Endothelial cell (in vitro differentiated cells): Measurements from ENCODE around the gene LRFN3. TPM values are rescaled to one million over a fixed set of nuclear protein-coding genes. Genes with fewer than 3 reads are reported as not detected.

Source experiments
- DNase-seq: peaks from one replicate; pipeline ENCODE4 v3.0.0; 2021; ENCODE audit warnings: low spot score
- H3K27ac Mint-ChIP-seq: one replicate; pipeline ENCODE4 v1.8.0; 2021; ENCODE audit warnings: mixed read lengths, inconsistent platforms; ENCODE audit not compliant: unreplicated experiment
- H3K27me3 Mint-ChIP-seq: one replicate; pipeline ENCODE4 v1.8.0; 2021; ENCODE audit warnings: mild to moderate bottlenecking, moderate library complexity, mixed read lengths, inconsistent platforms; ENCODE audit not compliant: unreplicated experiment
- H3K36me3 Mint-ChIP-seq: one replicate; pipeline ENCODE4 v1.8.0; 2021; ENCODE audit warnings: mild to moderate bottlenecking, low read depth, mixed read lengths, inconsistent platforms; ENCODE audit not compliant: unreplicated experiment
- H3K4me1 Mint-ChIP-seq: one replicate; pipeline ENCODE4 v1.8.0; 2021; ENCODE audit warnings: mild to moderate bottlenecking, mixed read lengths, inconsistent platforms; ENCODE audit not compliant: unreplicated experiment
- H3K4me3 Mint-ChIP-seq: one replicate; pipeline ENCODE4 v1.8.0; 2021; ENCODE audit warnings: mild to moderate bottlenecking, mixed read lengths, inconsistent platforms; ENCODE audit not compliant: unreplicated experiment
- H3K9me3 Mint-ChIP-seq: one replicate; pipeline ENCODE4 v1.8.0; 2021; ENCODE audit warnings: mixed read lengths, inconsistent platforms; ENCODE audit not compliant: unreplicated experiment
- long read RNA-seq: library from polyadenylated mRNA; unstranded; transcript quantifications from one replicate; pipeline ENCODE4 v2.0.0, GENCODE V29; 2020; ENCODE audit not compliant: unreplicated experiment
- total RNA-seq: library from RNA; stranded (reverse); fragmentation: NEBNext Ultra II Directional; extraction: Animal tissue kit (Norgen Biotek cat#: 25700); gene quantifications from one replicate; pipeline ENCODE4 v1.2.1, GENCODE V29; 2021; ENCODE audit not compliant: unreplicated experiment
- TF ChIP-seq, protein P1 (sequence below): fragments of 200-600 bp; sonication (generic); IDR thresholded peaks from one replicate; pipeline ENCODE4 v1.5.0; 2021; ENCODE audit warnings: antibody characterized with exemption; ENCODE audit not compliant: unreplicated experiment

Gene LRFN3, protein sequence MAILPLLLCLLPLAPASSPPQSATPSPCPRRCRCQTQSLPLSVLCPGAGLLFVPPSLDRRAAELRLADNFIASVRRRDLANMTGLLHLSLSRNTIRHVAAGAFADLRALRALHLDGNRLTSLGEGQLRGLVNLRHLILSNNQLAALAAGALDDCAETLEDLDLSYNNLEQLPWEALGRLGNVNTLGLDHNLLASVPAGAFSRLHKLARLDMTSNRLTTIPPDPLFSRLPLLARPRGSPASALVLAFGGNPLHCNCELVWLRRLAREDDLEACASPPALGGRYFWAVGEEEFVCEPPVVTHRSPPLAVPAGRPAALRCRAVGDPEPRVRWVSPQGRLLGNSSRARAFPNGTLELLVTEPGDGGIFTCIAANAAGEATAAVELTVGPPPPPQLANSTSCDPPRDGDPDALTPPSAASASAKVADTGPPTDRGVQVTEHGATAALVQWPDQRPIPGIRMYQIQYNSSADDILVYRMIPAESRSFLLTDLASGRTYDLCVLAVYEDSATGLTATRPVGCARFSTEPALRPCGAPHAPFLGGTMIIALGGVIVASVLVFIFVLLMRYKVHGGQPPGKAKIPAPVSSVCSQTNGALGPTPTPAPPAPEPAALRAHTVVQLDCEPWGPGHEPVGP
- 53.4 TPM for total RNA-seq
- long read RNA-seq, partial matches to known transcripts = 3 of 4 reads
- long read RNA-seq, other reads (novel, unspliced or antisense) = 0 of 4 reads

DNA sequence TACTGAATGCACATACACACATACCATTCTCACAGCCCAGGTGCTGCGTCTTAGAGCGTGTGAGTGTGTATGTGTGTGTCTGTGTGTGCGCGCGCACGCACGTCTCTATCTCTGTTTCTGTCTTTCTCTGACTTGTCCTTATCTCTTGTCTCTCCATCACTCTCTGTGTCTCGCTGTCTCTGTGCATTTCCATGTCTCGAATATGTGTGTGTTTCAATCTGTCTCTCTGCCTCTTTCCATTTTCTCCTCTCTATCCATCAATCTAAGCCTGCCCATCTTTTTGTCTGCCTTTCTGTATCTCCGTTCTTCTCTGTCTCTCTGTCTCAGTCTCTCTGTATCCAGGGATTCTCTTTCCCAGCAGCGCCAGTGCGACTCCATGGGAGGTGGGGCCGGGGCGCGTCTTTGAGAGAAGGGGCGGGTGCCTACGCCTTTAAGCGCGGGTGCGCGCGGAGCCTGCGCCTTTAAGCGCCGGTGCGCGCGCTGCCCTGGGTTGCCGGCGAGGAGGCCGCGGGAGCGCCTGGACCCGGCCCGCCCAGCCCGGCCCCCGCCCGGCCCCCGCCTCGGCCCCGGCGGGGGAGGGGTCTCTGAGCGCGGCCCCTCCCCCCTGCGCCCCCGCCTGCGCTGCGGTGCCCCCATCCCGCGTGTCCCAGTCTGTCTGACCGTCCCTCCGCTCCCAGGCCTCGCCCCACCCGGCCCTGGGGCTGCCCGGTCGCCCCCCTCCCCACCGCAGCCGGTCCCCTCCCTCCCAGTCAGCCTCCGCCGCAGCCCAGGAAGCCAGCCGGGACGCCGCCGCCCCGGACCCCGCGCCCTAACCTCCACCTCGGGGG lies at the start of gene LRFN3:
LRFN3 (plus strand) TSS at position 464 of the 827 bp plus-strand sequence. CDS start 3,052 bp downstream, outside the sequence.
- Mint-ChIP-seq H3K4me1 (peaks cover 30% of the 10 kb centered on the region), H3K27ac (no peak within 1 kb of the TSS), H3K36me3 (peaks cover 19% of the 10 kb centered on the region), H3K9me3 (no peaks in the 10 kb centered on the region), H3K4me3 (peak within 1 kb of the TSS; percentile 92), H3K27me3 (peaks cover 17% of the 10 kb centered on the region)
- peak; percentile 74 for DNase-seq
- TF ChIP-seq, protein P1, sequence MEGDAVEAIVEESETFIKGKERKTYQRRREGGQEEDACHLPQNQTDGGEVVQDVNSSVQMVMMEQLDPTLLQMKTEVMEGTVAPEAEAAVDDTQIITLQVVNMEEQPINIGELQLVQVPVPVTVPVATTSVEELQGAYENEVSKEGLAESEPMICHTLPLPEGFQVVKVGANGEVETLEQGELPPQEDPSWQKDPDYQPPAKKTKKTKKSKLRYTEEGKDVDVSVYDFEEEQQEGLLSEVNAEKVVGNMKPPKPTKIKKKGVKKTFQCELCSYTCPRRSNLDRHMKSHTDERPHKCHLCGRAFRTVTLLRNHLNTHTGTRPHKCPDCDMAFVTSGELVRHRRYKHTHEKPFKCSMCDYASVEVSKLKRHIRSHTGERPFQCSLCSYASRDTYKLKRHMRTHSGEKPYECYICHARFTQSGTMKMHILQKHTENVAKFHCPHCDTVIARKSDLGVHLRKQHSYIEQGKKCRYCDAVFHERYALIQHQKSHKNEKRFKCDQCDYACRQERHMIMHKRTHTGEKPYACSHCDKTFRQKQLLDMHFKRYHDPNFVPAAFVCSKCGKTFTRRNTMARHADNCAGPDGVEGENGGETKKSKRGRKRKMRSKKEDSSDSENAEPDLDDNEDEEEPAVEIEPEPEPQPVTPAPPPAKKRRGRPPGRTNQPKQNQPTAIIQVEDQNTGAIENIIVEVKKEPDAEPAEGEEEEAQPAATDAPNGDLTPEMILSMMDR = no peak

DNA sequence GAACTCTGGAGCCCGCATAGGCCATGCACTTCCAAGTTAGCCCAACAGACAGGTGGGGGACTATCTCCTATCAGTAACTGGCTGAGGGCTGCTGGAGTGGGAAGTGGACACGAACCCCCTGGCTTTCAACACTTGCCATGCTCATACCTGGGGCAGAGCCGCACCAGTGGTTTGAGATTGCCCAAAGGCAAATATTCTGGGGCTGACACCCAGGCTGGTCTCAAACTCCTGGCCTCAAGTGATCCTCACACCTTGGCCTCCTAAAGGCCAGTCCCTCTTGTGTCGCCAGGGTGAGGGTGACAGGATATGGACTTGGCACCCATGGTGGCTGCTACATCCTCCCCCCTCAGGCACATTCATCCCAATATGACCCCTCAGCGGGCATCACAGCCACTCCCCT lies 49.0 kb upstream of the LRFN3 start:
- Mint-ChIP-seq H3K27ac (no peak overlapping the region), H3K36me3 (peaks cover 30% of the 10 kb centered on the region), H3K27me3 (no peaks in the 10 kb centered on the region), H3K4me1 (no peaks in the 10 kb centered on the region), H3K4me3 (no peak overlapping the region), H3K9me3 (no peaks in the 10 kb centered on the region)
- no peak for DNase-seq
- TF ChIP-seq, protein P1 = no peak

DNA sequence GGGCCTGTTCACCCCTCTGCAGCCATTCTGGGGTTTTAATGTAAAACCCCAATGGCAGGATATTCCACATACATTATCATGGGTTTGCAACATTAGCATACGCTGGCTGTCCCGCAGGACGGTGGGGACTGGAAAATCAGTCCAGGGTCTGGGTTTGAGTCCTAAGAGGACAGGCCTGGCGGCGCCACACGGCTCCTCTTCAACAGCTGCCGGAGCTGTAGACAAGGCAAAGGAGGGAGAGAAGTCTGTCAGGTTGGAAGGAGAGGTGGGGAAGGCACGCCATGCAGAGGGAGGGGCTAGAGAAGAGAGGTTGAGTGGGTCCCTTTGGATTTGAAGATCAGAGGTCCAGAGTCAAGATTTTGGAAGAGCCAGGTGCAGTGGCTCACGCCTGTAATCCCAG lies 47.8 kb upstream of the LRFN3 start:
- TF ChIP-seq, protein P1 = no peak
- Mint-ChIP-seq H3K9me3 (no peaks in the 10 kb centered on the region), H3K27ac (peak overlapping the region; percentile 27), H3K27me3 (no peaks in the 10 kb centered on the region), H3K4me1 (no peaks in the 10 kb centered on the region), H3K4me3 (peak overlapping the region; percentile 58), H3K36me3 (peaks cover 30% of the 10 kb centered on the region)
- no peak for DNase-seq

DNA sequence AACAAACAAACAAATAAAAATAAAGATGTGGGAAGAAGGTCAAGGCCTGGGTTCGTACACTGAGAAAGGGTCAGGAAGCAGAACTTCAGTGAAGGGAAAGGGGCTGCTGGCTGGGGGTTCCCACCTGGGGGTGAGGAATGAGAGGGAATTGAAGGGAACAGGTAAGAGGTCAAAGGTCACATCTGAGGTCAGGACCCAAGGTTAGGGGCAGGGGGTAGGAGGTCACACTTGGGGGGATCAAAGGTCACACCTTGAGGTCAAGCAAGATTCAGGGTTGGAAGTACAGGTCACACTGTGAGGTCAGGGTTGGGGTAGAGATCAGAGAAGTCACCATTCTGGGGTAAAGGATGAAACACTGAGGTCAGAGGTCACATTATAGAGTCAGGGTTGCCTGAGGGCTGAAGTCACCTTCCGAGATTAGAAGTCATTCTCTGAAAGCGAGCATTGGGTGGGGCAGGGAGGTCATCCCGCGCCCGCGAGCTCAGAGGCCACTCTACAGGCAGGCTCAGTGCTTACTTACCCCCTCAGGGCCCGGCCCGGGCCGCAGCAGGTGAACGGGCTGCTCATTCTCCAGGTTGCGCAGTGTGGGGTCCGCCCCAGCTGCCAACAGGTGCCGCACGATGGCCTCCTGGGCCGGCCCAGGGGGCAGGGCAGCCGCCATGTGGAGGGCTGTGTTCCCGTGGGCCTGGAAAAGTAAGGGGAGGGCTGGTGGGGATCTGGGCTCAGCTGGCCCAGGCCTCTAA lies 46.6 kb upstream of the LRFN3 start:
- Mint-ChIP-seq H3K27me3 (no peaks in the 10 kb centered on the region), H3K27ac (no peak overlapping the region), H3K4me3 (peak overlapping the region; percentile 82), H3K4me1 (no peaks in the 10 kb centered on the region), H3K36me3 (peaks cover 30% of the 10 kb centered on the region), H3K9me3 (no peaks in the 10 kb centered on the region)
- no peak for DNase-seq
- TF ChIP-seq, protein P1 = no peak
